ENCODE measurements around the gene TM2D3.

TM2D3 gene, protein sequence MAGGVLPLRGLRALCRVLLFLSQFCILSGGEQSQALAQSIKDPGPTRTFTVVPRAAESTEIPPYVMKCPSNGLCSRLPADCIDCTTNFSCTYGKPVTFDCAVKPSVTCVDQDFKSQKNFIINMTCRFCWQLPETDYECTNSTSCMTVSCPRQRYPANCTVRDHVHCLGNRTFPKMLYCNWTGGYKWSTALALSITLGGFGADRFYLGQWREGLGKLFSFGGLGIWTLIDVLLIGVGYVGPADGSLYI

GRCh38 chr15:101652098-101652785 is at the start of gene TM2D3:
TM2D3 (minus strand) TSS chr15:101652381; CDS start chr15:101652361, 20 bp downstream.
- Histone ChIP-seq H3K4me3 (peak within 1 kb of the TSS; percentile 52 to 99 (median 74)), H3K27ac (peak within 1 kb of the TSS; percentile 85 to 99 (median 96))

DNA sequence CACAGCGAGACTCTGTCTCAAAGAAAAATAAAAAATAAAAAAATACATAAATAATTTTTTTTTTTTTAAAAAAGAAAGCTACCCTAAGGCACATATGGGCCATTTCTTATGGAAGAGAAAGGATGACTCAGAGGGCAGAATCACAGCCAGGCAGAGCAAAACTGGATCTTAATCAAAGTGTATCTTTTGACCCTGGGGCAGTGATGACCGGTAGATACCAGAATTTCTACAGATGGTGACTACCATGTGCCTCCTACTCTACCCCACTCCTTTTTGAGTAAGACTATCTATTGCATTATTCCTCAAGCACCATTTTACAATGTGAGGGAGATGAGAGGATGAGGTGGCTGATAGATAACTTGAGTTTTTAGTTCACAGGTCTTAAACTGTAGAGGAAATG is 46.1 kb upstream of the TM2D3 start:
- H3K4me3 ChIP-seq = no peak overlapping the region
- no peak overlapping the region for H3K27ac ChIP-seq

GRCh38 chr15:101697488-101697887 is 45.3 kb upstream of the TM2D3 start:
- H3K27ac ChIP-seq = no peak overlapping the region
- H3K4me3 ChIP-seq = no peak overlapping the region

- H3K27ac ChIP-seq = no peak overlapping the region
- H3K4me3 ChIP-seq = no peak overlapping the region
These were observed 44.6 kb upstream of the TM2D3 start for GRCh38 chr15:101696829-101697228.

DNA sequence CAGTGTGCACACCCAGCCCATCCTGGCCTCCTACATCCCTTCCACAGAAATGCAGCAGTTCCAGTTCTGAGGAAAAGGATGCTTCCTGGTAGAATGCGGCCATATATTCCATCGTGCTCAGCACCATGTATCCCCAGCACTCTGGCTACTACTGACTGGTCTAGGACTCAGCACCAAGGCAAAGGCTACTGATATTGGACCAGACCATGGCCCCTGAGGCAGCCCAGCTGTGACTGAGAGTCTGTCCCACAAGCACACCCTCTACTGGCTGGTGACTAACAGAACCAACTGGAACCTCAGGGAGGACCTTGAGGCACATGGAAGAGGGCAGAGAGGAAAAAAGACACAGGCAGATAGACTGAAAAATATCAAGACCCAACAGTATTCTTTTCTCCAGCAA is 42.1 kb upstream of the TM2D3 start:
- Histone ChIP-seq H3K4me3 (no peak overlapping the region), H3K27ac (no peak overlapping the region)

GRCh38 chr15:101692801-101693598 is 40.8 kb upstream of the TM2D3 start:
- H3K27ac ChIP-seq = peak overlapping the region in 11 of 21 experiments; percentile 16 to 67 (median 38)
- no peak overlapping the region for H3K4me3 ChIP-seq

- Histone ChIP-seq H3K27ac (no peak overlapping the region), H3K4me3 (no peak overlapping the region)
These were observed 37.7 kb upstream of the TM2D3 start for GRCh38 chr15:101689901-101690300.

GRCh38 chr15:101686718-101687117 is 34.5 kb upstream of the TM2D3 start:
- Histone ChIP-seq H3K27ac (no peak overlapping the region), H3K4me3 (no peak overlapping the region)

DNA sequence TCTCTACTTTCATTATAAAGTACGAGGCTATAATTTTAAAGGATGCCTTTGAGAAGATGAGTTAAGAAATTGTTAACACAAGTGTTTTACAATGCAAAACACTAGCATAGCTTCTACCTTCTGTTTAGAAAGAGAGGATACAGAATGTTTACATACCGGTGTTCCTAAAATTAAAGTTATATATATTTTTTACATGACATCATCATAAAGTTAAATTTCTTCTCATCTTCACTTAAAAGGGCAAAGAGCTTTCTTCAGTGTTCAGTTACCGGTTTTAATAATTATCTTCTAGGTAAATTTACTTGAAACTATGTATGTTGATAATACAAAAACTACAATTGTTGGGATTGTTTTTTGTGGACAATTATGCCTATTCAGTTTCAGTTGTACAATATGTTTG is 32.7 kb upstream of the TM2D3 start:
- no peak overlapping the region for H3K4me3 ChIP-seq
- no peak overlapping the region for H3K27ac ChIP-seq

DNA sequence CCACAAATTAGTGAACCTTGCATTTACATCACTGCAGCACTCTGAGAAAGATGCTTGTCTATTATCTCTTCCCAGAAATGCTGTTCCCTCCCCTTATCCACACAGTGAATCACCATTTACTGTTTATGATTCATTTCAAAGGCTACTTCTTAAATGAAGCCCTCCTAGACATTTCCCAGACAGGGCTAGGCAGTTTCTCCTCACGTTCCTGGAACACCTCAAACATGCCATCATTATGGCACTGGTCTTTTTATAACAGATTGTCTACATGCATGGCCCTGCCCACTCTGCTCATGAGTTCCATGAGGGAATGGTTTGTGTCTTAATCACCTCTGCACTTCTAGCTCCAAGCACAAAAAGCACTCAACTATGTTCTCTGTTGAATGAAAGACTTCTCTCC is 32.2 kb upstream of the TM2D3 start:
- Histone ChIP-seq H3K4me3 (no peak overlapping the region), H3K27ac (no peak overlapping the region)

DNA sequence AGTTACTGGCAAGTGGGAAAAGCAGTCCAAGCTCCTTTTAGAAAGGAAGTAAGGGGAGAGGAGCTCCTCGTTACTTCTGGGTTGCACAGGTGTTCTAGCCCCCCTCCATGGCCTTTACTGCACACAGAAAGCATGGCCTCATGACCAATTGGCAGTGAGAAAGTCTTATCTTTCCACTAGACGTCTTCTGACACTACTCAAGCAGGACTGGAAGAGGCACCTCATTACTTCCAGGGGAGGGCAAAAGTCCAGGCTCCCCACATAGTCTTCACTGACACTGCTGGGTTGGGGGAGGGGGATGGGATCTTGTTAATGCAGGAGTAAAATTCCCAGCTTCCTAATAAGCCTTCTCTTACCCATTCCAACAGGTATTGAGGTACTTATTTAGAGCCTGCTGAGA is 27.6 kb upstream of the TM2D3 start:
- Histone ChIP-seq H3K4me3 (no peak overlapping the region), H3K27ac (no peak overlapping the region)

GRCh38 chr15:101676921-101677329 is 24.7 kb upstream of the TM2D3 start:
- Histone ChIP-seq H3K27ac (peak overlapping the region in 5 of 21 experiments; percentile 24 to 64 (median 54)), H3K4me3 (no peak overlapping the region)

DNA sequence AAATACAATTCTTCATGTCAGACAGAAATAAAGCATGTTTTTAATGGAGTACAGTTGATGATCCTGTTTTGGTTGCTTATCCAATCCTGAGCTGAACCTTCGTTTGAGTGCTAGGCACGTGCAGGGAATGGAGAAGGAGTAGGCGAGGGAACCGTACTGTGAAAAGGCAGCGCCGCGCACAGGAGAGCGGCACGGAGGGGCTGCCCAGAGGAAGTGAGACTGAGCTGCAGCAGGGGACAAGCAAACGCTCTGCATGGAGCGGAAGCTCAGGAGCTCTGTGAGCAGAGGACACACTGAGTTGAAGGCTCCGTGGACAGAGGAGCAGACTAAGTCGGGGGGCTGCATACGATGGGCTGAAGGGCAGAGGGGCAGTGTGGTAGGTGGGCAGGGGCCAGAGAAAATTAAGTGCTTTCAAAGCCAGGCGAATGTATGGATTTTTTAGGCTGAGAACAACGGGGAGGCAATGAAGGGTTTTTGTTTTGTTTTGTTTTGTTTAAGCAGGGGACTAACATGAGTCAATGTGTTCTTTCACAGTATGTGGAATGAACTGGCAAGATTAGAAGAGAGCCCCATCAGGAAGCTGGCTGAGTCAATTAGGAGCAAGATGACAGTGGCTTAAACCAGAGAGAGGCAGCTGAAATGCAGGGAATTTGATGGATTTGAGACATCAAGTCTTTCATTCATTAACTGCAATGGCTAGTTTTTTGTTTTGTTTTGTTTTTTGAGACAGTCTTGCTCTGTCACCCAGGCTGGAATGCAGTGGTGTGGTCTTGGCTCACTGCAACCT is 23.8 kb upstream of the TM2D3 start:
- Histone ChIP-seq H3K27ac (peak overlapping the region in 8 of 21 experiments; percentile 5 to 62 (median 50)), H3K4me3 (no peak overlapping the region)

DNA sequence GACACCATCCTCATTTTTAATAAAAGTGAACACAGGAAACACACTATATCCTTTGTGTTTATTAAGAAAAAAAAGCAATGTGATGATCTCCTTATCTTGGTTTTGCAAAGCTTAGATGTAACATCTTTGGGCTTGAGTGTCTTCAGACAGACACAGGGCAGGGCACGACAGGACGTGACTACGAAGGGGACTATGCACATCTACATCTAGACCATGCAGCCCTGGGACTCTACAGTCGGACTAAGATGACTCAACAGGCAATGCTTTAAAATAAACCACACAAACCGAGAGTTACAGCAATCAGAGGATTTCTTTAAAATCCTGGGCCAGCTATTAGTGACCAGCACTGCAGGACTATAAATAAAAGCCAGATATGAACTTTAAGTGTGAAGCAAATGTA is 22.8 kb upstream of the TM2D3 start:
- H3K27ac ChIP-seq = no peak overlapping the region
- no peak overlapping the region for H3K4me3 ChIP-seq

- H3K27ac ChIP-seq = peak overlapping the region in 2 of 21 experiments; percentile 18 to 32
- H3K4me3 ChIP-seq = no peak overlapping the region
These were observed 20.1 kb upstream of the TM2D3 start for GRCh38 chr15:101672298-101672697.

DNA sequence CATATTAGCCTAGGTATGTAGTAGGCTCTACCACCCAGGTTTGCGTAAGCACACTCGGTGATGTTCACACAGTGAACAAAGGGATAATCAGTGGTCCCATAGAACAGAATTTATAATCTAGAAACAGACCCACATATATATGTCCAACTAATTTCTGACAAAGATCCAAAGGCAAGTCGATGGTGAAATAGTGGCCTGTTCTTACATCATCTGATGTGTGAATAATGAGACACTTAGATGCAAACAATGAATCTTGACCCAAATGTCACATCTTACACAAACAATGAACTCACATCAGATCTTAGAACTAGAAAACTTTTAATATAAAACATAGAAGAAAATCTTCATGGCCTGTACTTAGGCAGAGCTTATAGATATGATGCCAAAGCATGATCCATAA is 17.6 kb upstream of the TM2D3 start:
- no peak overlapping the region for H3K27ac ChIP-seq

DNA sequence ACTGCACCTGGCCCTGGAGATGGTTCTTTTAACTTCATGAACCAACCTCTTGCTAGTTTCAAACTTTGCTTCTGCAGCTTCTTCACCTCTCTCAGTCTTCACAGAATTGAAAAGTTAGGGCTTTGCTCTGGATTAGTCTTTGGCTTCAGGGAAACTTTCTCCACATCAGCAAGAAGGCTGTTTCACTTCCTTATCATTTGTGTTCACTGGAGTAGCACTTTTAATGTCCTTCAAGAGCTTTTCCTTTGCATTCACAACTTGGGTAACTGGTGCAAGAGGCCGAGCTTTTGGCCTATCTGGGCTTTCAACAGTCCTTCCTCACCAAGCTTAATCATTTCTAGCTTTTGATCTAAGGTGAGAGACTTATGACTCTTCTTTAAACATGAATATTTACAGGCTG is 15.7 kb upstream of the TM2D3 start:
- no peak overlapping the region for H3K4me3 ChIP-seq
- H3K27ac ChIP-seq = no peak overlapping the region

More for the DNA sequence above, 17.6 kb upstream of the TM2D3 start:
- no peak overlapping the region for H3K4me3 ChIP-seq

- H3K4me3 ChIP-seq = no peak overlapping the region
- no peak overlapping the region for H3K27ac ChIP-seq
These were observed 12.2 kb upstream of the TM2D3 start for GRCh38 chr15:101664303-101664913.

DNA sequence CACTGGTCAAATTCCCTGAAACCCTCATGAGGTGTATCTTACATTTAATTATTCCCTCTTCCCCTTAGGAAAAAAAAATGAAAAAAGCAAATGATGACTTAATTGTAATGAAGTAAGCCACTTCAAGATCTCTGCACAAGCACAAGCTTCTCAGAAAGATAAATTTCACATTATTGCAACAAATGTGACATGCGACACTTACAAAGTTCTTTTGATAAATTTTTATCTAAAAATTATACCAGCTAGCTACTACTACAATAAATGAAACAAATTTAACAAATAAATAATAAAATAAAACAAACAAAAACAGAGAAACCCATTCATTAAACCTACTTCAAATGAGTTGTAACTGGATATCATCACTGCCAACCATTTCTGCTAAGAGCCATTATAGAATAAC is 10.0 kb upstream of the TM2D3 start:
- Histone ChIP-seq H3K27ac (no peak overlapping the region), H3K4me3 (no peak overlapping the region)

All from skin epidermis (tissue), 12 donors.